ENCODE results near the gene ATXN1. TPM values are rescaled to one million over a fixed set of nuclear protein-coding genes. Genes with fewer than 3 reads are reported as not detected.

Gene ATXN1
- total RNA-seq, result 10 to 100 TPM; 64.3 to 84.1 TPM
- 12.8 TPM for polyA plus RNA-seq (ENCODE audit: insufficient read depth, low read depth, low replicate concordance)
- long read RNA-seq, donor 1, partial matches to known transcripts, result 0 of 1 reads
- long read RNA-seq, donor 1, other reads (novel, unspliced or antisense), result 0 of 1 reads
- long read RNA-seq, donor 2, partial matches to known transcripts, result 0 of 1 reads
- long read RNA-seq, donor 2, other reads (novel, unspliced or antisense), result 0 of 1 reads

DNA sequence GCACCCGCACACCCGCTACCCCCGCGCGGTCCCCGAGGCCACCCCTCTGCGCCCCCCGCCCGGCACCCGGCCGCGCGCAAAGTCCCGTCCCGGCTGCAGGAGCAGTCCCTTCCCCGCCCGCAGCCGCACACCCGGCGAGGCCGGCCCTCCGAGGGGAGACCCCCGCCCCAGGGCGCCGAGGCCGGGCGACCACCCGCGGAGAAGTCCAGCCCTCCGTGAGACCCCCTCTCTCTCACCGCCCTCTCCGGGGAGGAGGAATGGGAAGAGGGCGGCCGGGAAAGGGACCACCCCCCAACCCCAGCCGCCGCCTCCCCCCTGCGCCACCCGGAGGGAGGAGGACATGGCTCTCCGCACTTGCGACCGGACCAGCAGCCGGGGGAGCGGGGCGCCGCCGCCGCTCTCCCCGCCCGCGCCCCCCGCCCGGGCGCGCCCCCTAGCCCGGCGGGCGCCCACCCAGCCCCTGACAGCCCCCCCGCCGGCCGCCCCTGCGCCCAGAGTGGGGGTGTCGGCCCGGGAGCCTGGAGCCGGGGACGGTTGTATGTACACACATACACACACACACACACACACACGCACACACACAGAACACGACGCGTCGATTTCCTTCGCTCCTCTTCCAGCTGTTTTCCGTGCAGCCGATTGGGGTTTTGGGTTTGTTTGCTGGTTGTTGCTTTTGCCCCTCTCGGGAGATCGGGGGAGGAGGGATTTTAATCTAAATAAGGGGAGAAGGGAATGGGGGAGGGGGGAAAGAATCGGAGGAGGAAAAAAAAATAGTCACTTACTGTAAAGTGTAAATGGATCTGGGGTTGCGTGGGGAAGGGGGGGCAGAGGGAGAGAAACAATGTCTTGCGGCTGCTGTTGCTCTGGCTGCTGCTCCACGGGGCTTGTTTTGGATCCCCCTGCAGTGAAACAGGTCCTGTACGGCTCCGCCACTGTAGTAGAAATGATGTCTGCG is at the start of gene ATXN1:
ATXN1 (minus strand) TSS at position 945 of the 955 bp plus-strand sequence.
- intact Hi-C loops (cut with DNase I; ENCODE audit: low total_unique reads), result loop anchor here (5.0 to 10.0 kb wide), 2 partner anchors 236 to 423 kb away; no protein-coding TSS in a partner anchor
- 0 to 1% methylated on average over 20 to 56 of the region's 82 CpGs for WGBS, 2 donors
- no peaks in the 10 kb centered on the region for H3K36me3 ChIP-seq (ENCODE audit: low read depth, missing control alignments)
- no peaks in the 10 kb centered on the region for H3K27me3 ChIP-seq
- H3K4me1 ChIP-seq, result peaks cover 24% of the 10 kb centered on the region
- TF ChIP-seq CTCF (IDR thresholded peaks at IDR 0.05) (no peak), POLR2A (IDR thresholded peaks at IDR 0.05) (no peak)
- no peaks in the 10 kb centered on the region for H3K9me3 ChIP-seq
- peak within 1 kb of the TSS; percentile 95 to 97 for H3K27ac ChIP-seq
- peak; percentile 70 for DNase-seq
- peak within 1 kb of the TSS; percentile 87 to 90 for H3K4me3 ChIP-seq

DNA sequence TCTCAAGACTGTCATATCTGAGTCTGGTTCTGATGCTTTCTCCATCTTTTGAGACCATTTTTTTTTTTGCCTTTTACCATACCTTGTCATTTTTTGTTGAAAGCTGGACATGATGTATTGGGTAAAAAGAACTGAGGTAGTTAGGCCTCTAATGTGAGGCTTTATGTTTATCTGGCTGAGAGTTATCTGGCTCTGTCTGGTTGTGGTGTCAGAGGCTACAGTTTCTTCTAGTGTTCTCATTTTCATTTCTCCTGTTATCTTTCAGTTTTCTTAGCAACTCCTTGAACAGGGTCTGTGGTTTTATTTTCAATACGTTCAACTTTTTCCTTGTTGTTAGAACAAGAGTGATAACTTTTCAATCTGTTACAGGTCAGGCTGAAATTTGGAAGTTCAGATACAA is 49.2 kb upstream of the ATXN1 start:
- no peaks in the 10 kb centered on the region for H3K9me3 ChIP-seq
- no peaks in the 10 kb centered on the region for H3K4me1 ChIP-seq
- intact Hi-C loops (cut with DNase I; ENCODE audit: low total_unique reads), result no loop called here
- TF ChIP-seq POLR2A (IDR thresholded peaks at IDR 0.05), result no peak
- no peak for TF ChIP-seq CTCF (IDR thresholded peaks at IDR 0.05)
- no peak overlapping the region for H3K4me3 ChIP-seq
- DNase-seq, result no peak
- H3K27ac ChIP-seq, result no peak overlapping the region
- 83 to 89% methylated on average over 1 of the region's 1 CpG for WGBS, 2 donors
- H3K27me3 ChIP-seq, result no peaks in the 10 kb centered on the region
- no peaks in the 10 kb centered on the region for H3K36me3 ChIP-seq (ENCODE audit: low read depth, missing control alignments)

DNA sequence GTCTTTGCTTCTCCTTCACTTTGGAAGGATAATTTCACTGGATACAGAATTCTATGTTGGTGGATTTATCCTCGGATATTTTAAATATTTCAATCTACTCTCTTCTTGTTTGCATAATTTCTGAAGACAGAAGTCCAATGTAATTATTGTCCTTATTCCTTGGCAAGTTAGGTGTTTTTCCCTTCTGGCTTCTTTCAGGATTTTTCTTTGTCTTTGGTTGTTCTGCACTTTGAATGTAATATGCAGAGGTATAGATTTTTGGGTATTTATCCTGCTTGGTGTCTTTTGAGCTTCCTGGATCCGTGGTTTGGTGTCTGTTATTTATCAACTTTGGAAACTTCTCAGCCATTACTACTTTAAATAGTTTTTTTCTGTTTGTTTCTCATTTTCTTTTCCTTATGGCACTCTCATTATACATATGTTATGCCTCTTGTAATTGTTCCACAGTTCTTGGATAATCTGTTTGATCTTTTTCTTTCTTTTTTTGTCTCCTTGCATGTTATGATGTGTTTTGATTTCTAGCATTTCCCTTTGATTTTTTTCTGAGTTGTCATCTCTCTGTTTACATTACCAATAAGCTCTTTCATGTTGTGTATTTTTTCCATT is 48.6 kb upstream of the ATXN1 start:
- Histone ChIP-seq H3K27me3 (no peaks in the 10 kb centered on the region), H3K9me3 (no peaks in the 10 kb centered on the region), H3K4me3 (no peak overlapping the region), H3K27ac (no peak overlapping the region), H3K4me1 (no peaks in the 10 kb centered on the region), H3K36me3 (ENCODE audit: low read depth, missing control alignments) (no peaks in the 10 kb centered on the region)
- intact Hi-C loops (cut with DNase I; ENCODE audit: low total_unique reads), result no loop called here
- DNase-seq, result no peak
- TF ChIP-seq CTCF (IDR thresholded peaks at IDR 0.05) (no peak), POLR2A (IDR thresholded peaks at IDR 0.05) (no peak)
- WGBS, 2 donors, result 87 to 92% methylated on average over 2 of the region's 2 CpGs

DNA sequence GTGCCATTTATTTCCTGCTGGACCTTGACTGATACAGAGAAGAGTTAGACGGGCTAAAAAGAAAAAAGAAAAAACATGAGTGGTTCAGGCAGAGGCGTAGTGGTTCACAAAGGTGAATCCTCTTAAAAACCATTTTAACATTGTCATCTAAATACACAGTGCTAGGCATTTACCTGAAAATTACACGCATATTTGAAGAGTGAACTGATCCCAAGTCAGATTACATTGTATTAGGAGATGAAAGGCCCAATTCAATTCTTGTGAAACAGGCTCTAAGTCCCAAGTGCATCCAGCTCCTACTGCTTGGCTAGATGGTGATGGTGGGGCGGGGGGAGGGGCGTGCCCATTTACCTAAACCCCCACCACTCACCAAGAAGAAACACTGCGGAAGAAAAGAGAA is 46.7 kb upstream of the ATXN1 start:
- Histone ChIP-seq H3K4me3 (no peak overlapping the region), H3K9me3 (no peaks in the 10 kb centered on the region), H3K27me3 (no peaks in the 10 kb centered on the region), H3K36me3 (ENCODE audit: low read depth, missing control alignments) (no peaks in the 10 kb centered on the region), H3K27ac (no peak overlapping the region), H3K4me1 (peaks cover 3% of the 10 kb centered on the region)
- intact Hi-C loops (cut with DNase I; ENCODE audit: low total_unique reads), result no loop called here
- DNase-seq, result no peak
- 90 to 93% methylated on average over 6 of the region's 6 CpGs for WGBS, 2 donors
- TF ChIP-seq POLR2A (IDR thresholded peaks at IDR 0.05) (no peak), CTCF (IDR thresholded peaks at IDR 0.05) (no peak)

All from testis (tissue), 5 donors.